HG03354 (cell line): Measurements from ENCODE around the gene JAK1.

ENCODE experiments used
- ATAC-seq: cut with Tn5 transposase; IDR thresholded peaks from one replicate; pipeline ENCODE4 v1.9.1; 2021; ENCODE audit warnings: mild to moderate bottlenecking; ENCODE audit not compliant: unreplicated experiment, poor library complexity, severe bottlenecking

Gene JAK1

DNA sequence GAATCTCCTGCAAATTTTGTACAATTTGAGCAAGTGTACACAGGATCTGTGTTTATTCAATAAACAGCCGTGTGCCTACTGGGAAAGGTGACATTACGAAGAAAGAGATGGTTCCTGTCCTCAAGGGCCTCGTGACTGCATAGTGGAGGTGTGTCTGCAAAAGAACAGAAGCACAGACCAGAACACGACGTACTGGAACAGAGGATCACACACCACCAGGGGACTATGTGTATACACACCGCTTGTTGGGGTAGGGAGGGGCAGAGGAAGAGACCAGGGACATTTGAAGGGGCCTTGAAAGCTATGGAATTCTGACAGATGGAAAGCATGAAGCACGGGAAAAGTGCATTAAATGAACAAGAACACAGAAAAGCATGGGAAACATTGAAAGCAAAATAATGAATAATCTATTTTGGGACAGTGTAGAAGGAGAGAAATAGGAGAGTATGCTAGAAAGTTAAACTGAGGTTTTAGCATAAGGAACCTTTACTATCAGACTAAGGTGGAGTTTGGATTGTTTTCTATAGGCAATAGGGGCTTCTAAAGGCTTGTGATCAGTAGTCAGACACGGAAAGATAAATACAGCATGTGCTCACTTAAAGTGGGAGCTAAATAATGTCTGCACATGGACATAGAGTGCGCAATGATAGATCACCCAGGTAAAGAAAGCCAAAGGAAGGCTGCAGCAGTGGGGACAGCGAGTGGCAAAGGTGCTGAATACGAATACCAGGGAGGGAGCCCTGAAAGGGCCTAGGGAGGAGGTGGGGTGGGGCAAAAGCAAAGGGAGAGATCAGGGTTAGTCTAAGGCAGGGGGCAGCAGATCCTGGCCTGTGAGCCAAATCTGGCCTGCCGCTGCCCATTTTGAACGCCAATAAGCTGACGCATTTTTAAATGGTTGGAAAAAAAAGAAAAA, 11.0 kb downstream of the JAK1 start:
- ATAC-seq, result no peak

DNA sequence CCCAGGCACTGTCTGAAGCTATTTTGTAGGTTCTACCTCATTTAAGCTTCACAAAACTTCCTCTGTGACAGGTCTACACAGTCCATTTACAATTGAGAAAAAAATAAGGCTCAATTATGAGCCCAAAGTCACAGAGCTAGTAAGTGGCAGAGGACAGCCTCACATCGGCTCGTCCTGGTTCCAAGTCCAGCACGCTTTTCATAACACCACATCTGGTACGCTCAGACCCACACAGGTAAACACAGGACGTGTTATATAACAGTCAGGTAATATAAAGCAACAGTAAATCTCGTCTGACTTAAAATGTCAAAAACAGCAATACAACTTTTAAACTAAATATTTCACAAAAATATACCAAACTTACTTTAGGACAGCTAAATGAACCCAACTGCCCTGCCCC, 13.1 kb downstream of the JAK1 start:
- no peak for ATAC-seq

DNA sequence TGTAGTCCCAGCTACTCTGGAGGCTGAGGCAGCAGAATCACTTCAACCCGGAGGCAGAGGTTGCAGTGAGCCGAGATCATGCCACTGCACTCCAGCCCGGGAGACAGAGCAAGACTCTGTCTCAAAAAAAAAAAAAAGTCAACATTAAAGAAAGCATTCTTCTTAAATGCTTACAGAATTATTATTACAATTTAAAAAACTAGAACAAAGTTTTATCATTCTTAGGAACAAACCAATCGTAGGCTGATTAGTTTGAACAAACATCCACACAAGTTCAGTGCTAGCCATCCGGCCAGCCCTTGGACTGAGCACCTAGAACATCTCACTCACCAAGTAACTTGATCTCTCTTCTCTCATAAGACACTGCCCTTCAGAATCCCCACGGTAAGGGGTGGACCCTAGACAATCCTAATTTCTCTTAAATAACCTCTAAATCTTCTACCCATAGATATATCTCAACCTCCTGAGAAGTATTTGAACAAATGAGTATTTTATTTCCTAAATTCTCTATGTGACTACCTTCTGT, 16.0 kb downstream of the JAK1 start:
- ATAC-seq, result no peak

DNA sequence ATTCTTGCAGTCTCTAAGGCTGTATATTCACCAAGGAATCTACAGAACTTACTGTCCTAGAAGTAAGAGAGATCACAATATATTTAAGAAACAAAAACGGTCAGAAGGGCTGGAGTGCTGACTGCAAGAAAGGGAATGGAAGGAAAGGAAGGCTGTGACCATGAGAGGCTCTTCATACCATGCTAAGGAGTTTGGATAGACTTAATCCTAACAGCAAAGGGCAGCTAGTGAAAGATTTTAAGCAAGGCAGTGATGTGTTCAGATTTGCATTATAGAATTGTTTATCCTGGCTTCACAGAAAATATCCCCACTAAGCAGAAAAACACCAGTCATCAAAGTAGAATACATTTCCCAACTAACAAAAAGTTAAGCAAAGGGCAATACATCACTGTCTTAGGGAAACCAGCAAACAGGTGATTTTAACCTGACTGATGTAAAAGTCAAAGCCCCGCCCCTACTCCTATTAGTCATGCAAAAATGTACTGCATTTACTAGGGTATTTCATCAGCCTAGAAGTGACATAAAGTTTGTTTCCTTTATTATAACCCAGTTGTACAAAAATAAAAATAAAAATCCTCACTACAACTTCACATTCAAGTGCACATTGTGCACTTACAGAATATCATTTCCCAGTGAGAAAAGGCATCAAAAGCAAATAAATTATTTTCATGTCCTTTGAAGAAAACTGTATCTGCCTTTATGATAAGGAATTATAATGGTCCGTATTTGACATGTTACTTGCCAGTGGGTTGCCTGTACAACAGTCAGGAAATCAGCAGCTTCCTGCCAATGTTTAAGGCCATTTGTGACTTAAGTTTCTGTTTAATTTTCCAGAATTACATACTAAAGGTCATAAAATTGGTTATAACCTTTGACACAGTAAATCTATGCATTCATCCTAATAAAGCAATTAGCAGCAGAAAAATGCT, 17.2 kb downstream of the JAK1 start:
- no peak for ATAC-seq

DNA sequence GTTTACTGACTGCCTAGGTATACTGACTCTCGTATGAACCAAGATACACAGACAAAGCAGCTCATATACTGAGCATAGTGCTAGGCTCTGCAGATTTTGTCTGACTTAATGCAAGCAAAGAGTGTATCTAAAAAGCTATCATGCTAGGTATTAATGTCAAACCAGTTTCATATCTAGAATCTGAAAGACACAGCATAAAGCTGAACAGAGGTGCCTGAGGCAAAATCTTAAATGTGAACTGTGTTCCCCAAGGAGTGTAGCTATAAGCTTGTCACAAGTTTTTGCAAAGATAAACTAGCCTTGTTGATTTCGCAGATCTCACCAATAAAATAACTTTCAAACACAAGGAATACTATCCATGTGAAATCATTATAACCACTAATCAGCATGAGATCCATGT, 18.1 kb downstream of the JAK1 start:
- ATAC-seq, result no peak

DNA sequence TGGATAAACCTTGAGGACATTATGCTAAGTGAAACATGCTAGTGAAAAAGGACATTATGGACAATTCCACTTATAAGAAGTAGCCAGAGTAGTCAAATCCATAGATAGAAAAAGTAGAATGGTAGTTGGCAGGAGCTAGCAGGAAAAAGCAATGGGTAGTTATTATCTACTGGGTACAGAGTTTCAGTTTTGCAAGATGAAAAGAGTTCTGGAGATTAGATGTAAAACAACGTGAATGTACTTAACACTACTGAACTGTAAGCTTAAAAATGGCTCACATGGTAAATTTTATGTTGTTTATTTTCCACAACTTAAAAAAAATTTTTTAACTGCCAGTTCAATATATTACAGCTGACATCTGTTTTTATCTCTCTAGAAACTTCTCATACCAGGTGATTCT, 19.4 kb downstream of the JAK1 start:
- ATAC-seq, result no peak

DNA sequence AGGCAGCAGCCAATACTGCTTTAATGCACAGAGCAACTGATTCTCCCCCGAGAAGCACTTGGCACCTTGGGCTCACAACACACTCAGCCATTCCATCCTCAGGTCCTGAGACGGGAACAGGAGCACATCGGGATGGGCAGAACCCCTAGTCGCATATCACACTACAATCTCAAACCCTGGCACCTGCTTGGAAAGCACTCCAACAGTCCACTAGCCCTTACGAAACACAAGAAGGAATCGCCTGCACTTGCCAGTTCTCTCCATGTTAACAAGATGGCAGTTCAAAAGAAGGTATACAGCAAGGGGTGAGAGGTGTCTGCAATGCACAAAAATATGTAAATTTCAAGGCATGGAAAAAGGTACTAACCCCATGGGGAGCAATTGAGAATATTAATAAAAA, 21.4 kb downstream of the JAK1 start:
- no peak for ATAC-seq

DNA sequence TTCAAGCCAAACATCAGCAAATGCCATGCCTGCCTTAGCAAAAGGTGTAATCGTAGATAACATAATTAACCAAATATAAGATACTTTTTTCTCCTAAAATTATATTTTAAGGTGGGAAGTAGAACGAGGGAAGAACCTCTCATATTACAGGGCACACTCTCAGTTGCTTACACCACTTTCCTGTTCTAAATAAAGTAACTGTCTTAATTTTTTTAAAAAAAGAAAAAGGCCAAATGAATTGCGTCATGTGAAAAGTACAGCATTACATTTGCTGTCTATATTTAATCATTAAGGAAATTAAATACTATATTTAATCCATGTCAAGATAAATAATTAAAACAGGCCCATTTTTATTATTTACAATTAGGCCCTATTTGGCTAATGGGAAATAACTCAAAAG, 23.7 kb downstream of the JAK1 start:
- no peak for ATAC-seq

DNA sequence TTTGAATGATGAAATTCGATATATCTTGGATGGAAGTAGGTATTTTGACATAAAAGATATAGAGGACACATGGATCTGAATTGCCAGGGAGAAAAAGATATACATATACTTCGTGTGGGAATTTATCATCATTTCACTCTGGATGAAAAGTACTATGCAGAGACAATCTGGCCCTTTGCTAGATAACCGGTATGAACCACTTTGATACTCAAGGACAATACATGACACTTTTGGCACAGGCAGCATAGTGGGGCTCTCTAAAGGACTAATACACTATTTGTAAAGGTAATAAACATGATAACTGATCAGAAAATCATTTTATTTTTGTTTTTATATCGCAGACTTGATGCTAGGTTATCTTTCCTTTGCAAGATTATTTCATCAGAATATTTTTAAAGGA, 24.2 kb downstream of the JAK1 start:
- no peak for ATAC-seq

DNA sequence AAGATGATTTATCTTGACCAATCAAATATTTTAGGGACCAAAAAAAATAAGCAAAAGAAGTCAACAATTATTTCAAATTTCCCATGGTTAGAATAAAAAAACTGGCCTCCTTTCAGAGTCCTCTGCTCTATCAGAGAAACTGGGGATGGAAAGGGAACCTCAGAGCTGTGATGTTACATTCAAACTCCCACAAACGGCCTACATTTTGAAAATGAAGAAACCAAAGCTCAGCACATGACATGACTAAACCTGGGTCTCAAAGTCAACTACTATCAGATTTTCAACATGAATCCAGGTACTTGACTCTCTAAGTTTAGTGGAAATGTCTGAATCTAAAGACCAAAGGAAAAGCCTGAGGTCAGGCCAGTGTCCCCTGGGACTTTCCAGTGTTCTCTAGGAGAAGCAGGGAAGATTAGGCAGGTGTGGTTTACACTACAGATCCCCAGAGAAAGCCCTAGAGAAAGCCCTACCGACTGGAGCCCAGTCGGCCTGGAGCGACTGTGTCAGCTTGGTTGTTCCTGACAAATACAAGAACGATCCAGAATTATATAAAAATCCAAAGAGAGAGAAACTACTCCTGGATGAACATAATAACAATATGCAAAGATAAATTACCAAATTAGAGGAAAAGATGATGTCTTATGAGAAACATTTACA, 24.8 kb downstream of the JAK1 start:
- ATAC-seq, result no peak

DNA sequence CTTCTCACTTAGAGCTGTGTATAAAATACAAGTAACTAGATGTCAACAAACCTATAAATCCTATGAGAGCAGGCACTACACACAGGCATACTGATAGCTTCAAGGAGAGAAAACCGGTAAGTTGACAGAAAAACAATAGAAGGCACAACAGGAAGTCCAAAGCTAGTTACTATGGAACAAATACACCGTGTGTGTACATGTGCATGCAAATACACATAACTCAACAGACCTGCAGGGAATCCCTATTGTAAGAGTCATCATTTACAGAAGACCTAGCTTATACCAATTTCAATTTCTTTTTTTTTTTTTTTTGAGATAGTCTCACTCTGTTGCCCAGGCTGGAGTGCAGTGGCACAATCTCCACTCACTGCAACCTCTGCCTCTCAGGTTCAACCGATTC, 26.3 kb downstream of the JAK1 start:
- peak; percentile 53 for ATAC-seq

DNA sequence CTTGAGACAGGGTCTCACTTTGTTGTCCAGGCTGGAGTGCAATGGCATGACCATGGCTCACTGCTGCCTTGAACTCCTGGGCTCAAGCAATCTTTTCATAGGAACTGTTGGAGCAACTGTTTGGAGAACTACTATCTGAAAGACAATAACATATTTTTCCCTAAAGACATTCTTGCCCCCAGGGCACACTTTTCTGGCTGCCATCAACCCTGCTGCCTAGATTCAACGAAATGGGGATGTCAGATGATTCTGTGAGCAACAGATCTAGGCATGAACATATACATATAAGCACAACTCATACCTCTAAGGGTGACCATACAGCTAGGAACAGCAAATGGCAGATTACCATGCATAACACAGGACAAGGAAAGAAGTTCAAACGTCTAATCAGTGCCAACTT, 27.4 kb downstream of the JAK1 start:
- ATAC-seq, result no peak

DNA sequence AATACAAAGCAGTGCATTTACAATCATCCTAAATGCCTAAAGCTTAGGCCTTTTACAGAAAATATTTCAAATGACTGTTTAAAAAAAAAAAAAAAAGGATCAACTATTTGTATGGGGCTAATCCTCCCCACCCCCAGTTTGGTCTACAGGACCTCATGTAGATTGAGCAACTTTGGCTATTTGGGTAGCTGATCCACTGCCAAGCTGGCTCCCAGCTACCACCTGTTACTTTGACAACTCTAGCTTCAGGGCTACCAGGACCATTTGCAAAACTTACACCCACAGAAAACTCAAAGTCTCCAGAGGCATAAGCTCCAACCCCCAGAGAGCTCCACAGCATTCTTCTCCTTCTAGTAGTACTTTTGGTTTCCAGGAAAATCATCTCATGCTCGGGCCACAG, 29.4 kb downstream of the JAK1 start:
- ATAC-seq, result no peak

DNA sequence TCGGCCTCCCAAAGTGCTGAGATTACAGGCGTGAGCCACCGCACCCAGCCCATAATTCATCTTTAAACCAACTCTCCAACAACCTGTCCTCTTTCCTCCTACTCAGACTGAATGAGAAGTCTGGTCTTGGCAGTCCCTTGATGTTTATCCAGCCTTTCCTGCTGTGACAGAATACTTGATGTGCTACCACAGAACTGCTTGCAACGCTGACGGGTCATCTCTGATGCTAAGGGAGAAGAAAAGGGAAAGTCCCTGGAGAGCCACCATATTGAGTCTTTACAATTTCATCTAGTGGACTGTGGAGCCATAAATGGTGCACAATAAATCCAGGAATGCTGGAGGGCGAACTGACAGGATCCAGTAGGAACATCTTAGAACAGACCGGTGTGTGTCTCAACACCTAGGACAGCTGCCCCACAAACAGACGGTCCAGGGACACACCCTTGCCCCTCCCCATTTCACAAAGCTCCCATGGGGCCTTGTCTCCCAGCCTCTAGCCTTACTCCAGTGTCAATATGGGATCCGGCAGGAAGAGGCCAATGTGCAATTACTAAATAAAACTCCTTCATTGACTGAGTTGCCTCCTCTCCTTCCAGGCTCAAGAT, 30.7 kb downstream of the JAK1 start:
- no peak for ATAC-seq

DNA sequence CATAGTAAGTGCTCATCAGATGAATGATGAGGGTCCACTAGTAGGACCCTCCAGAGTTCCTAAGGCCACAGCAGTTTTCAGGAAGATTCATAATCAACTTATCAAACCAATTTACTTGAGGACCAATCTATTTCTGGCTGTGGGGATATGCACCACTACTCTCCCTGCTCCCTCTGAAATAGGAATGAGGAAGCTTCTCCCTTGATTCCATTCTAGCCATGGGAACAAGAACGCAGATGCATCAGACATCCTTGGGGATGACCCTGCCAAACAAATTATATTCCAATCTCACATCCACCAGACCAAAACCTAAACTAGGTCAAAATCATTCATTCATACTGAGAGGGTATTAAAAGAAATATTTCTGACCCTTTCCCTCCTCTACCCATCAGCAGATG, 31.5 kb downstream of the JAK1 start:
- no peak for ATAC-seq

DNA sequence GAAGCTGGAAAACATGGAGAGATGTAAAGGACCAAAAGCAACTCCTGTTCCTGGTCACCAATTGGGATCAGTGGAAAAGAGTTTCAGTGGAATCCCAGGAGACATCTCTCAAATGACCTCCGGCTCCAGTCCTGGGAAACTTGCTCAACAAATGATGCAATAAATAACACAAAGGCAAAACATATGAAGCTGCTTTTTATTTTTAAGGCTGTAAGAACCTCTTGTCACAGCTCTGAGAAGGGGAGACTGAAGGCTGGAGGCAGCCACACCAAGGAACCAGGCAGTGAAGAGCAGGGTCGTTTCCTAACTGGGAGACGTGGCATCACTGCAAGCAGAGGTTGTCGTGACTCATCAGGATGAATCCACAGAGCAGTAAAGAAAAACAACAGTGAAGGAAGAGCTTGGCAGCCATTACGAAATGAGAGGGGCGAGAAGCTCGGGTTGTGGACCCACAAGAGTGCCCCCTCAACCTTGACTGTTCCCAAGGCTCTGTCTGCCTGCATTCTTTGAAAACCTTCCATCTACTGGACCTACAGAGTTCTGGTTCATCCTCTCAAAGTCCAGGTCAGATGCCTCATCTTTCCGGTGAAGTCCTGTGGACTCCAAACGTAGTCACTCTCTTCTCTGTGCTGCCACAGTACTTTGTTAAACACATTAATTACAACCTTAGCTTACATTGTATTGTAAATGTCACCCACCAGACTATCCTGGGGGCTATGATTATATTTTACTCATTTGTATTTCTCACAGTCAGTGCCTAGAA, 32.1 kb downstream of the JAK1 start:
- no peak for ATAC-seq

DNA sequence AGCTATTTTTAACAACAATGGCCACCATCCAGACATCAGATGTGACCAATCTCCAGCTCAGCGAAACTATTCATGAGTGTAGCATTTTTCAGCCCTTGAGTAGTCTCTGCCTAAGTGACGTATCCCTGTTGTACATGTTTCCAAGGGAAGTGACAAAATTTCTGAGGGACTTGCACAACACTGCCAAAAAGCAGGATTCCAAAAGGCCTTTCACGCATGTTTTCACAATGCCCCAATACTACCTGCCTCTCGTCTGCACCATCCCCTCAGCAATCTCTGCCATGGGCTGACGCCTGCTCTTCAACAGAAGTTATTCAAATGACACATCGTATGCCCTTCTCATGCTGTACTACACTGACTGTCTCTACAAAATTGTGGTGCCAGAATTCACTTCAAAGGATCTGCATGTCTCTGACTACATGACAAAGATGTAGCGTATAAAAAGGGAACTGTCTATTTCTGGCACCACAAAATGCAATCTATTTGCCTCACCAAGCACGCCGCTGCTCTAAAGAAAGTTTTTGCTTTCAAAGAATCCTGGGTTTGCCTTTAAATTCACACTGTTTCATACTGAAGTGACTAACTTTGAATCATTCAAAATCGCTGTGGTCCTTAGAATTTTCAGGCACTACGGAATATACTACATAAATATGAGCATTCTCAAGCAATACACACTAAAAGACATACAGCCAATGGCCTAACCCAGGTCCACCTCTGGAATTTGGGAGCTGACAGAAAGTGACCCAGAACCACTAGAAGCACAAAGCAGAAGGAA, 32.9 kb downstream of the JAK1 start:
- no peak for ATAC-seq

DNA sequence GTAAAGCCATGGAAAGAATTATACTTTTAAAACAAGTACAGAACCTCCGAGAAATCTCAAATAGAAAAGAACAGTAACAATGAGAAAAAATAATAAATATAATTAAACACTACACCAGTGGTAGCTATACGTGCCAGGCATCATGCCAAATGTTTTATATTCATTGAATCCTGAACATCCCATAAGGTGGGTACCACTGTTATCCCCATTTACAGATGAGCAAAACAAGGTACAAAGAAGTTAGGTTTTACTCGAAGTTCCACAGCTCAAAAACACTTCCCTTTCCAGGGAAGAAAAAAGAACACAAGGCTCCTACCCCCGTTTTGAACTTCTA, 33.4 kb downstream of the JAK1 start:
- ATAC-seq, result no peak
